NCI-H774 (cell line): ENCODE data around the gene ASXL3.

ENCODE experiments used
- DNase-seq: peaks from one replicate; lab custom pipeline; 2025; lab: John Stamatoyannopoulos, UW

ASXL3 gene

GRCh38 chr18:33577685-33578517 lies at the start of gene ASXL3:
ASXL3 (plus strand) TSS chr18:33578219; CDS start chr18:33578632, 413 bp downstream.
- DNase-seq, result peak; percentile 63

GRCh38 chr18:33532978-33533377 lies 45.0 kb upstream of the ASXL3 start:
- DNase-seq, result no peak

- no peak for DNase-seq
Observed at GRCh38 chr18:33536904-33537303, 41.1 kb upstream of the ASXL3 start.

GRCh38 chr18:33538418-33539042 lies 39.5 kb upstream of the ASXL3 start:
- no peak for DNase-seq

GRCh38 chr18:33540392-33540791 lies 37.6 kb upstream of the ASXL3 start:
- DNase-seq, result no peak

GRCh38 chr18:33541316-33541715 lies 36.7 kb upstream of the ASXL3 start:
- DNase-seq, result no peak

GRCh38 chr18:33556846-33557245 lies 21.2 kb upstream of the ASXL3 start:
- DNase-seq, result no peak

GRCh38 chr18:33557706-33558105 lies 20.3 kb upstream of the ASXL3 start:
- no peak for DNase-seq

- DNase-seq, result no peak
Observed at GRCh38 chr18:33558529-33558928, 19.5 kb upstream of the ASXL3 start.

GRCh38 chr18:33560686-33561370 lies 17.2 kb upstream of the ASXL3 start:
- no peak for DNase-seq

- no peak for DNase-seq
Observed at GRCh38 chr18:33562741-33563140, 15.3 kb upstream of the ASXL3 start.

GRCh38 chr18:33567705-33568104 lies 10.3 kb upstream of the ASXL3 start:
- DNase-seq, result no peak

- no peak for DNase-seq
Observed at GRCh38 chr18:33571998-33572787, 5.8 kb upstream of the ASXL3 start.

- peak; percentile 38 for DNase-seq
Observed at GRCh38 chr18:33573193-33573592, 4.8 kb upstream of the ASXL3 start.

GRCh38 chr18:33575451-33575850 lies 2.6 kb upstream of the ASXL3 start:
- no peak for DNase-seq

GRCh38 chr18:33576999-33577646 lies 896 bp upstream of the ASXL3 start:
- DNase-seq, result no peak

- DNase-seq, result peak; percentile 55
Observed at GRCh38 chr18:33578518-33579348, 714 bp downstream of the ASXL3 start.

- no peak for DNase-seq
Observed at GRCh38 chr18:33579349-33580215, 1.6 kb downstream of the ASXL3 start.

- no peak for DNase-seq
Observed at GRCh38 chr18:33580546-33580945, 2.5 kb downstream of the ASXL3 start.

GRCh38 chr18:33581856-33582255 lies 3.8 kb downstream of the ASXL3 start:
- DNase-seq, result no peak
